Keratinocyte (primary cell): ENCODE data around the gene PRICKLE3.
"Not testable (repeated sequence)": the region's sequence is repeated elsewhere in the genome, so short reads cannot be mapped to it uniquely, and the experiment has no call there.

Experiments used
- EZH2 ChIP-seq: IDR thresholded peaks from one replicate; pipeline ENCODE4 v1.6.1; 2012; ENCODE audit warnings: inconsistent platforms, mild to moderate bottlenecking, low read length, moderate library complexity
- TF ChIP-seq, protein P1 (sequence below), 3 experiments: IDR thresholded peaks in 1 of 3; conservative IDR thresholded peaks in 1 of 3; optimal IDR thresholded peaks in 1 of 3; 2 replicates in 2 of 3; 3 replicates in 1 of 3; pipeline versions ENCODE3 to v1.5.1; 2011; ENCODE audit warnings: low read length in 3 of 3, mild to moderate bottlenecking in 3 of 3, moderate library complexity in 2 of 3, control low read depth in 1 of 3, inconsistent platforms in 1 of 3; ENCODE audit not compliant: insufficient read depth in 2 of 3; ENCODE audit errors: extremely low read depth in 1 of 3

DNA sequence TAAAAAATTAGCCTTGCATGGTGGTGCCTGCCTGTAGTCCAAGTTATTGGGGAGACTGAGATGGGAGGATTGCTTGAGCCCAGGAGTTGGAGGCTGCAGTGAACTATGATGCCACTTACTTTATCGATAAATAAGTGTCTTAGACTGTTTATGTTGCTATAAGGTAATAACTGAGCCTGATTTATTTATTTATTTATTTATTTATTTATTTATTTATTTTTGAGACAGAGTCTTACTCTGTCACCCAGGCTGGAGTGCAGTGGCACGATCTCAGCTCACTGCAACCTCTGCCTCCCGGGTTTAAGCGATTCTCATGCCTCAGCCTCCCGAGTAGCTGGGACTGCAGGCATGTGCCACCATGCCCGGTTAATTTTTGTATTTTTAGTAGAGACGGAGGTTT is 53.9 kb downstream of the PRICKLE3 start:
- TF ChIP-seq, protein P1, sequence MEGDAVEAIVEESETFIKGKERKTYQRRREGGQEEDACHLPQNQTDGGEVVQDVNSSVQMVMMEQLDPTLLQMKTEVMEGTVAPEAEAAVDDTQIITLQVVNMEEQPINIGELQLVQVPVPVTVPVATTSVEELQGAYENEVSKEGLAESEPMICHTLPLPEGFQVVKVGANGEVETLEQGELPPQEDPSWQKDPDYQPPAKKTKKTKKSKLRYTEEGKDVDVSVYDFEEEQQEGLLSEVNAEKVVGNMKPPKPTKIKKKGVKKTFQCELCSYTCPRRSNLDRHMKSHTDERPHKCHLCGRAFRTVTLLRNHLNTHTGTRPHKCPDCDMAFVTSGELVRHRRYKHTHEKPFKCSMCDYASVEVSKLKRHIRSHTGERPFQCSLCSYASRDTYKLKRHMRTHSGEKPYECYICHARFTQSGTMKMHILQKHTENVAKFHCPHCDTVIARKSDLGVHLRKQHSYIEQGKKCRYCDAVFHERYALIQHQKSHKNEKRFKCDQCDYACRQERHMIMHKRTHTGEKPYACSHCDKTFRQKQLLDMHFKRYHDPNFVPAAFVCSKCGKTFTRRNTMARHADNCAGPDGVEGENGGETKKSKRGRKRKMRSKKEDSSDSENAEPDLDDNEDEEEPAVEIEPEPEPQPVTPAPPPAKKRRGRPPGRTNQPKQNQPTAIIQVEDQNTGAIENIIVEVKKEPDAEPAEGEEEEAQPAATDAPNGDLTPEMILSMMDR (optimal IDR thresholded peaks at IDR 0.05 in 1 of 3, IDR thresholded peaks at IDR 0.05 in 1 of 3, conservative IDR thresholded peaks at IDR 0.05 in 1 of 3; ENCODE audit: extremely low read depth in 1 of 3, insufficient read depth in 2 of 3, low read length in 3 of 3) = not testable (repeated sequence)
- TF ChIP-seq EZH2 = not testable (repeated sequence)
